GM12864 (cell line): ENCODE results near the gene TBC1D8B.

ENCODE experiments used
- DNase-seq: peaks from one replicate; pipeline ENCODE4 v3.0.0-alpha.2; 2011; ENCODE audit warnings: low read depth
- H3K4me3 ChIP-seq: 2 replicates; pipeline ENCODE4 v1.5.1; 2011; ENCODE audit warnings: mild to moderate bottlenecking, low read depth, low read length, control low read depth
- TF ChIP-seq, protein P1 (sequence below): IDR thresholded peaks from 2 replicates; pipeline ENCODE4 v1.5.1; 2011; ENCODE audit warnings: low read depth, mild to moderate bottlenecking, moderate library complexity, low read length, control low read depth, inconsistent platforms; ENCODE audit errors: missing control alignments

Gene TBC1D8B

DNA sequence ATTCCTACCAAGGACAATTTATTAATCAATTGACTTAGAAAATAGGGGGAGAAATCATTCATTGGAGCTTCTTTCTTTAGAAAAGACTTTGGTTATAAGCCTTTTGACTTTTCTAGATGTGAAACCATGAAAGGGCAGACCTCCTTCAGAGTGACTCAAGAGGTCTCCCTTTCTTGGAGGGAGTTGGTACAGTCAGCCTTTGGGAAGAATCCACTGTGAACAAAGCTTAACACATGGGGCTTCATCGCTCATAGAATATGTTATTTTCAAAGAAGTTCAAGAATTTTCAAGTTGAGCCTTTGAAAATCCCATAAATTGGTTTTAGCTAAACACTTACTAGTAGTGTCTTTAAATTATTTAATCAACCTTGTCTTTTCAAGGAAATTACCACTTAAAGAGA, 72.7 kb downstream of the TBC1D8B start:
- no peak overlapping the region for H3K4me3 ChIP-seq
- TF ChIP-seq, protein P1, sequence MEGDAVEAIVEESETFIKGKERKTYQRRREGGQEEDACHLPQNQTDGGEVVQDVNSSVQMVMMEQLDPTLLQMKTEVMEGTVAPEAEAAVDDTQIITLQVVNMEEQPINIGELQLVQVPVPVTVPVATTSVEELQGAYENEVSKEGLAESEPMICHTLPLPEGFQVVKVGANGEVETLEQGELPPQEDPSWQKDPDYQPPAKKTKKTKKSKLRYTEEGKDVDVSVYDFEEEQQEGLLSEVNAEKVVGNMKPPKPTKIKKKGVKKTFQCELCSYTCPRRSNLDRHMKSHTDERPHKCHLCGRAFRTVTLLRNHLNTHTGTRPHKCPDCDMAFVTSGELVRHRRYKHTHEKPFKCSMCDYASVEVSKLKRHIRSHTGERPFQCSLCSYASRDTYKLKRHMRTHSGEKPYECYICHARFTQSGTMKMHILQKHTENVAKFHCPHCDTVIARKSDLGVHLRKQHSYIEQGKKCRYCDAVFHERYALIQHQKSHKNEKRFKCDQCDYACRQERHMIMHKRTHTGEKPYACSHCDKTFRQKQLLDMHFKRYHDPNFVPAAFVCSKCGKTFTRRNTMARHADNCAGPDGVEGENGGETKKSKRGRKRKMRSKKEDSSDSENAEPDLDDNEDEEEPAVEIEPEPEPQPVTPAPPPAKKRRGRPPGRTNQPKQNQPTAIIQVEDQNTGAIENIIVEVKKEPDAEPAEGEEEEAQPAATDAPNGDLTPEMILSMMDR = no peak
- DNase-seq = no peak

DNA sequence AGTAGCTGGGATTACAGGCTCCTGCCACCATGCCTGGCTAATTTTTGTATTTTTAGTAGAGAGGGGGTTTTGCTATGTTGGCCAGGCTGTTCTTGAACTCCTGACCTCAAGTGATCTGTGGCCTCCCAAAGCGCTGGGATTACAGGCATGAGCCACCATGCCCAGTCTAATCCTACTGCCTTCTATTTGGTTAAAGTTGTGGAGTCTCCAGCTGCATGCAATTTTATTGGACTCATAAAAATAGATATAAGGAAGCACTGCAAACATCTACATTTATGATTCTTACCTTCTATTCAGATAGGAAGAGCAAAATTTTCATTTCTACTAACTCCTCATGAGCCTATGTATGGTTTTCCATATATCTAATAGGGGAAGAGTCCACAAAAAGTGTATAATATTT, 87.0 kb downstream of the TBC1D8B start:
- no peak overlapping the region for H3K4me3 ChIP-seq
- TF ChIP-seq, protein P1 = no peak
- no peak for DNase-seq

DNA sequence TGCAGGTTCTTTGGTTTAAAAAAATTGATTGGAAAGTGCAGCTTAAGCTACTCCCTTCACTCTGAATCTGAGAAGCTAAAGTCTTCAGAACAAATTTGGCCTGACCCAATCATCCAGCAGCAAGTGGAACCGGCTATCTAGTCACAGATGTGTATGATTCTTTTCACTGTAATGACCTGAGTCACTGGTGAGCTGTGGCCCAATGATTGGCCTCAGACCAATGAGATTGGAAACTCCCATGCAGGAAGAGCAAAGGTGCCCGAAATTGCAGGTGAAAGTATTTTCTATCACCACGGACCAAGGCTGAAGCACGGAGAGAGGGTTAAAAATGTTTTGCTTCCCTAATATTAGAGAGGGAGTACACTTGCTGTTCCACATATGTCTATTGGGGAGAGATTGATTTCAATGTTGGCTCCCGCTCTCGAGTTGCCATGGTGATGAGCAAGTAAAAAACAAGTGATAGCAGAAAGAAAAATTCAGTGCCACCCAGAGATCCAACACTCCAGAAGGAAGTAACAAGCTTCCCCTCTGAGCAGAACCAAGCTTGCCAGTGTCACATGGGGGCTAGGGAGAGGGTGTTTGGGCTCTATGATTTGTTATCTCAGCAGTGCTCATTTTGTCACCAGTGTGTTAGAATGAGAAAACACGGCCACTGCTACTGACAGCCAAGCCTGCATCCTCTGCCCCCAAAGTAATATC, 89.4 kb downstream of the TBC1D8B start:
- no peak for DNase-seq
- no peak overlapping the region for H3K4me3 ChIP-seq
- TF ChIP-seq, protein P1 = no peak

DNA sequence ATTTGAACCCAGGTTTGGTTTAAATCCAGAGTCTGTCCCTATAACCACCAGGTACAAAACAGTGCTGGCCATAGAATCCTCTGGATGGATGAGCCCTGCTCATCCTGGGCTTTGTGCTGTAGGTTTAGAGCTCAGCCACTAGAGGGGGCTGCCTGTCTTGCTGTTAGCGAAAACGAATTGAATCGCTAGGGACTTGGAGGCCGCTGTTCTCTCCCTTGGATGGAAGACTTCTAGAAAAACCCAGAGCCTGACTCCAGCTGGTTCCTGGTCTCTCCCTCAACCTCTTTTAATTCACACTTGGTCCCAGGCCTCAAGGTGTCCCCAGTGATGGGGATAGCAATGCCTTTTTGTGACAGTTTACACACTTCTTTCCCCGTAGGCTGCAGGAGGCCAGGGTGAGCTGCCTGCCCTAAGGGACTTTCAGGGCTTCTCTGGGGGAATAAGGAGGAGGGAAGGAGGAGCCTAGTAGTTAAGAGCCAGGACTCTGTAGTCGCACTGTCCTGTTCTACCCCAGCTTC, 92.0 kb downstream of the TBC1D8B start:
- no peak for DNase-seq
- H3K4me3 ChIP-seq = no peak overlapping the region
- TF ChIP-seq, protein P1 = peak; percentile 79

DNA sequence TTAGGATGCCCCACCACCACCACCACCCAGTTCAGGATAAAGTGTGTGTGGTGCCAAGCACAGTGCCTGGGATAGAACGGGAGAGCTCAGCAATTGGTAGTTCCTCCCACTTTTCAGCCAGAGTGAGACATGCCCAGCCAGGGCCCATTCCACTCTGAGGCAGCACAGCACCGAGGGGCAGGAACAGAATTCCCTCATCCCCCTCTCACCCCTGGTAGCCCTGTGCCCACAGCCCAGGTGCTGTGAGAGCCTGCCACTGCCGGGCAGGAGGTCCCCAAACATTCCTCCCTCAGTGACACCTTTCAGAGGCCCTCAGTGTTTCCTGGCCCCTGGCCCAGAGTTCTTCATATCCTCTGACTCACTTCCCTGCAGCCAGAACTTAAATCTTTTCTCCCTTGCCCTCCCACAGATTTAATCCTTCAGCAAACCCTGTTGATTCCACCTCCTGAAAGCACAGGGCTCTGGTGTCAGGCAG, 92.5 kb downstream of the TBC1D8B start:
- TF ChIP-seq, protein P1 = no peak
- no peak for DNase-seq
- H3K4me3 ChIP-seq = no peak overlapping the region

DNA sequence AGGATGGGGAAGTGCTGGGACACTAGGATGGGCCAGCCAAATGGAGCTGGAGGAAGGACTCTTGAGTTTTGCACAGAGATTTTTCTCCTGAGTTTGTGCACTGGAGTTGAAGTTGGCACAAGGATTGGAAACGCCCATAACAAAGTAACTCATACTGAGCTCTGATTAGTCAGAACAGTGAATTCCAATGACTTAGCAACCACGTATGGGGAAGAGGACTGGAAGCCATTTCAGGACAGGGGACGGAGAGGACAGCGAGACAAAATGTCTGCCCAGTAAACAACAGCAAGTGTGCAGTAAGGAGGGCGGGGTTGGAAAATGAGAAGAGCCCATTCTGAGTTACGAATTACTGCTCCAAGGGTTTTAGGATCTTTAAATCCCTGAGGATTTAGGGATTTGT, 94.8 kb downstream of the TBC1D8B start:
- H3K4me3 ChIP-seq = no peak overlapping the region
- DNase-seq = no peak
- TF ChIP-seq, protein P1 = no peak

DNA sequence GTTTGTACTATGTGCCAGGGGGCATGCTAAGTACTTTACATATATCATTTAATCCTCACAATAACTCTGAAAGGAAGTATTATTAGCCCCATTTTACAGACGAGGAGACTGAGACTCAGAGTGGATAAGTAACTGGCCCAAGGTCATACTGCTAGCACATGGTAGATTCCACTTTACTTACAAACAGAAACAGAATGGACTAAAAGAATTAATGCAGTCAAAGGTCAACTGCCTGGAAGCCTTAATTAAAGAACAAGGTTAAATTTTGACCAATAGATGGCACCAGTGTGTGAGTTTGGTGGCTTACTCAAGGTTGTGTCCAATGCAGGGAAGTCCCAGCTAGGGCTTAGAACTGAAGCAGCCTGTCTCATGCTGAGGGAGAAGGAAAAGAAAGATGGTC, 96.0 kb downstream of the TBC1D8B start:
- TF ChIP-seq, protein P1 = peak; percentile 32
- no peak overlapping the region for H3K4me3 ChIP-seq
- DNase-seq = peak; percentile 10
